H1 (cell line): ENCODE data around the gene ARHGAP6. TPM values are rescaled to one million over a fixed set of nuclear protein-coding genes. Genes with fewer than 3 reads are reported as not detected.

Experiments used
- CTCF ChIA-PET: fragments of 300-600 bp; sonication (Branson Sonifier 250); formaldehyde crosslinking; loops from one replicate; lab custom pipeline; 2021; ENCODE audit not compliant: partially characterized antibody; lab: Charles Lee
- POLR2A ChIA-PET: fragments of 300-600 bp; sonication (Branson Sonifier 250); formaldehyde crosslinking; loops from one replicate; lab custom pipeline; 2021; ENCODE audit warnings: inconsistent platforms; ENCODE audit not compliant: partially characterized antibody; lab: Charles Lee
- DNase-seq, 2 experiments: peaks; one replicate each; pipeline versions ENCODE4 v3.0.0 to v3.0.0-alpha.2; 2010 to 2022; ENCODE audit warnings: low spot score in 2 of 2, low read depth in 1 of 2, mixed read lengths in 1 of 2
- FAIRE-seq: peaks from 2 replicates; lab custom pipeline; 2011; peaks lifted over from hg19 to GRCh38; lab: Jason Lieb, UNC
- H2AFZ ChIP-seq: 2 replicates; pipeline ENCODE4 v1.8.1; 2012; ENCODE audit warnings: low read length, inconsistent platforms
- H2AK5ac ChIP-seq: 2 replicates; pipeline ENCODE4 v1.6.1; 2013; ENCODE audit warnings: low read depth, low read length
- H2BK120ac ChIP-seq: replicated peaks from 2 replicates; pipeline ENCODE3; 2013; ENCODE audit warnings: low read depth, low read length, inconsistent platforms
- H2BK12ac ChIP-seq: 2 replicates; pipeline ENCODE4 v1.6.1; 2013; ENCODE audit warnings: low read depth, low read length
- H2BK15ac ChIP-seq: 2 replicates; pipeline ENCODE4 v1.6.1; 2013; ENCODE audit warnings: low read length
- H2BK20ac ChIP-seq: 2 replicates; pipeline ENCODE4 v1.6.1; 2013; ENCODE audit warnings: low read length
- H2BK5ac ChIP-seq: 2 replicates; pipeline ENCODE4 v1.6.1; 2013; ENCODE audit warnings: low read depth, low read length
- H3K14ac ChIP-seq: 2 replicates; pipeline ENCODE4 v1.6.1; 2013; ENCODE audit warnings: inconsistent platforms; ENCODE audit not compliant: insufficient read length
- H3K18ac ChIP-seq: 2 replicates; pipeline ENCODE4 v1.6.1; 2013; ENCODE audit warnings: low read length; ENCODE audit errors: extremely low read depth
- H3K23ac ChIP-seq: 2 replicates; pipeline ENCODE4 v1.6.1; 2013; ENCODE audit warnings: inconsistent platforms; ENCODE audit not compliant: insufficient read length
- H3K23me2 ChIP-seq: 2 replicates; pipeline ENCODE4 v1.6.1; 2013; ENCODE audit warnings: low read depth, low read length
- H3K27ac ChIP-seq: 2 replicates; pipeline ENCODE4 v1.6.1; 2011; ENCODE audit warnings: low read depth, low read length, inconsistent platforms
- H3K27me3 ChIP-seq, 4 experiments: replicated peaks in 1 of 4; 1 replicate in 1 of 4; 2 replicates in 3 of 4; pipeline versions ENCODE4 v1.6.1 to v1.8.1; 2011 to 2013; ENCODE audit warnings: low read length in 3 of 4, mild to moderate bottlenecking in 3 of 4, inconsistent platforms in 2 of 4, mixed read lengths in 2 of 4, moderate library complexity in 1 of 4; ENCODE audit not compliant: control insufficient read depth in 3 of 4, insufficient read depth in 3 of 4; ENCODE audit errors: extremely low read depth in 1 of 4
- H3K36me3 ChIP-seq, 4 experiments: 2 replicates each; pipeline versions ENCODE4 v1.6.1 to v1.8.1; 2011 to 2013; ENCODE audit warnings: mild to moderate bottlenecking in 4 of 4, low read length in 3 of 4, moderate library complexity in 2 of 4, control low read depth in 1 of 4, inconsistent platforms in 1 of 4; ENCODE audit not compliant: insufficient read depth in 4 of 4, control insufficient read depth in 2 of 4
- H3K4ac ChIP-seq: replicated peaks from 2 replicates; pipeline ENCODE3; 2013; ENCODE audit warnings: low read length, low read depth, mixed read lengths, inconsistent platforms; ENCODE audit not compliant: insufficient read length
- H3K4me1 ChIP-seq, 4 experiments: replicated peaks in 1 of 4; 1 replicate in 1 of 4; 2 replicates in 3 of 4; pipeline versions ENCODE4 v1.6.1 to v1.8.1; 2011 to 2013; ENCODE audit warnings: low read length in 3 of 4, inconsistent platforms in 2 of 4, mixed read lengths in 1 of 4; ENCODE audit not compliant: insufficient read depth in 4 of 4, control insufficient read depth in 3 of 4
- H3K4me2 ChIP-seq, 2 experiments: 2 replicates each; pipeline versions ENCODE4 v1.6.1 to v1.8.1; 2011 to 2013; ENCODE audit warnings: low read depth in 2 of 2, low read length in 2 of 2, control low read depth in 1 of 2, inconsistent platforms in 1 of 2, mild to moderate bottlenecking in 1 of 2; ENCODE audit not compliant: insufficient read depth in 1 of 2
- H3K4me3 ChIP-seq, 4 experiments: fragments of 200-600, 300-600 bp in 1 of 4; sonication (generic), shearing (Covaris generic), sonication (Bioruptor Twin) in 1 of 4; 2 replicates each; pipeline versions ENCODE4 v1.5.1 to v1.8.1; 2011 to 2016; ENCODE audit warnings: low read length in 4 of 4, low read depth in 3 of 4, control low read depth in 2 of 4, inconsistent platforms in 2 of 4, mild to moderate bottlenecking in 2 of 4, mixed read lengths in 1 of 4, moderate library complexity in 1 of 4; ENCODE audit not compliant: insufficient read depth in 2 of 4; ENCODE audit errors: extremely low read depth in 1 of 4
- H3K56ac ChIP-seq: replicated peaks from 2 replicates; pipeline ENCODE3; 2013; ENCODE audit warnings: low read depth, mild to moderate bottlenecking, mixed read lengths, low read length, inconsistent platforms; ENCODE audit not compliant: insufficient read length
- H3K79me1 ChIP-seq: 2 replicates; pipeline ENCODE4 v1.6.1; 2013; ENCODE audit warnings: low read depth, low read length, control low read depth
- H3K79me2 ChIP-seq, 2 experiments: 2 replicates each; pipeline versions ENCODE4 v1.6.1 to v1.8.1; 2012 to 2013; ENCODE audit warnings: low read length in 2 of 2, mild to moderate bottlenecking in 2 of 2, inconsistent platforms in 1 of 2; ENCODE audit not compliant: insufficient read depth in 2 of 2, control insufficient read depth in 1 of 2
- H3K9ac ChIP-seq, 4 experiments: replicated peaks in 1 of 4; 1 replicate in 1 of 4; 2 replicates in 3 of 4; pipeline versions ENCODE4 v1.6.1 to v1.8.1; 2011 to 2013; ENCODE audit warnings: low read depth in 3 of 4, low read length in 3 of 4, control low read depth in 2 of 4, mild to moderate bottlenecking in 2 of 4, moderate library complexity in 2 of 4, inconsistent platforms in 1 of 4; ENCODE audit errors: extremely low read depth in 1 of 4
- H3K9me3 ChIP-seq, 2 experiments: 2 replicates each; pipeline versions ENCODE4 v1.6.1 to v1.8.1; 2012 to 2013; ENCODE audit warnings: mild to moderate bottlenecking in 2 of 2, moderate library complexity in 2 of 2, control low read depth in 1 of 2, inconsistent platforms in 1 of 2, low read depth in 1 of 2, low read length in 1 of 2, mixed read lengths in 1 of 2; ENCODE audit not compliant: insufficient read depth in 2 of 2
- H4K20me1 ChIP-seq, 2 experiments: replicated peaks in 1 of 2; 2 replicates each; pipeline versions ENCODE3 to v1.8.1; 2011 to 2013; ENCODE audit warnings: inconsistent platforms in 2 of 2, low read length in 2 of 2, mild to moderate bottlenecking in 1 of 2; ENCODE audit not compliant: insufficient read depth in 2 of 2, control insufficient read depth in 1 of 2
- H4K5ac ChIP-seq: 2 replicates; pipeline ENCODE4 v1.6.1; 2013; ENCODE audit warnings: low read length, low read depth, mixed read lengths, inconsistent platforms; ENCODE audit not compliant: insufficient read length
- H4K8ac ChIP-seq: 2 replicates; pipeline ENCODE4 v1.8.0; 2013; ENCODE audit warnings: mild to moderate bottlenecking, moderate library complexity, low read length, inconsistent platforms; ENCODE audit not compliant: insufficient read depth; ENCODE audit errors: extremely low read depth
- H4K91ac ChIP-seq: replicated peaks from 2 replicates; pipeline ENCODE3; 2013; ENCODE audit warnings: low read length, mixed read lengths, inconsistent platforms; ENCODE audit not compliant: insufficient read length
- CREB1 ChIP-seq: IDR thresholded peaks from 2 replicates; pipeline ENCODE4 v1.6.1; 2012; ENCODE audit warnings: inconsistent platforms
- EZH2 ChIP-seq: fragments of 200-600 bp; sonication (generic); IDR thresholded peaks from 2 replicates; pipeline ENCODE4 v1.7.1; 2012; ENCODE audit warnings: low read depth, mild to moderate bottlenecking, moderate library complexity, low read length, inconsistent platforms; ENCODE audit not compliant: severe bottlenecking
- KDM4A ChIP-seq: IDR thresholded peaks from one replicate; pipeline ENCODE4 v1.7.1; 2012; ENCODE audit warnings: low read depth, mild to moderate bottlenecking, moderate library complexity, low read length, inconsistent platforms; ENCODE audit not compliant: severe bottlenecking
- POLR2A ChIP-seq, 2 experiments: IDR thresholded peaks; 1 replicate in 1 of 2; 2 replicates in 1 of 2; pipeline ENCODE4 v1.6.1; 2011; ENCODE audit warnings: low read depth in 2 of 2, low read length in 2 of 2, mild to moderate bottlenecking in 2 of 2; ENCODE audit errors: control extremely low read depth in 1 of 2
- RAD21 ChIP-seq, 2 experiments: IDR thresholded peaks in 1 of 2; conservative IDR thresholded peaks in 1 of 2; 2 replicates each; pipeline ENCODE4 v1.6.1; 2011; ENCODE audit warnings: low read depth in 2 of 2, low read length in 2 of 2, improper control_type of control experiment in 1 of 2, inconsistent platforms in 1 of 2, mild to moderate bottlenecking in 1 of 2, moderate library complexity in 1 of 2
- SUZ12 ChIP-seq: fragments of 200-600 bp; sonication (generic); IDR thresholded peaks from 2 replicates; pipeline ENCODE4 v1.6.1; 2012; ENCODE audit warnings: mild to moderate bottlenecking, inconsistent platforms, low read length, moderate library complexity, mixed read lengths
- ZNF274 ChIP-seq: IDR thresholded peaks from 2 replicates; pipeline ENCODE4 v1.7.0; 2012; ENCODE audit warnings: low read length, borderline replicate concordance; ENCODE audit errors: extremely low read depth
- WGBS, 2 experiments: shearing (Covaris generic) in 1 of 2; methylation state at CpG; one replicate each; pipeline versions ENCODE4 v1.1.6 to v1.1.7; 2013 to 2015; ENCODE audit warnings: low lambda C conversion rate in 2 of 2, mixed read lengths in 2 of 2, inconsistent platforms in 1 of 2, low coverage in 1 of 2, missing lambda C conversion rate in 1 of 2; ENCODE audit not compliant: insufficient replicate concordance in 2 of 2, insufficient coverage in 1 of 2, insufficient read length in 1 of 2; ENCODE audit errors: extremely low coverage in 1 of 2, missing lambda C conversion rate in 1 of 2; 5-methylcytosine and 5-hydroxymethylcytosine counted together
- polyA plus RNA-seq, 7 experiments: library from polyadenylated mRNA; depleted of rRNA in 3 of 7; stranded (reverse) in 5 of 7; unstranded in 2 of 7; fragments of >200 nt in 5 of 7; fragments of 200-250 nt in 2 of 7; gene quantifications; 1 replicate in 5 of 7; 2 replicates in 1 of 7; 4 replicates in 1 of 7; pipeline versions ENCODE4 v1.2.1 to v1.2.3, GENCODE V29; 2011 to 2013; ENCODE audit warnings: missing spikeins in 2 of 7, mixed read lengths in 2 of 7
- total RNA-seq: library from RNA; stranded (reverse); fragmentation: NEBNext Ultra II Directional; extraction: Animal tissue kit (Norgen Biotek cat#: 25700); gene quantifications from 2 replicates; pipeline ENCODE4 v1.2.1, GENCODE V29; 2021
- TF ChIP-seq, protein P1 (sequence below), 3 experiments: IDR thresholded peaks; 1 replicate in 2 of 3; 2 replicates in 1 of 3; pipeline versions ENCODE4 v1.5.1 to v1.6.1; 2011; ENCODE audit warnings: low read length in 3 of 3, mild to moderate bottlenecking in 3 of 3, inconsistent platforms in 2 of 3, low read depth in 1 of 3, moderate library complexity in 1 of 3; ENCODE audit not compliant: insufficient read depth in 1 of 3; ENCODE audit errors: control extremely low read depth in 1 of 3

The ARHGAP6 gene
- total and polyA plus RNA-seq, 2 of the 8 experiments (the other 6 are each of a cell fraction or from before 2014, with no cell fraction given), result 0.35 to 0.82 TPM

GRCh38 chrX:11427453-11428071, 238.2 kb downstream of the ARHGAP6 start:
- Histone ChIP-seq H3K36me3 (no peaks in the 10 kb centered on the region), H3K27me3 (peaks cover 0 to 21% (median 14%) of the 10 kb centered on the region in 4 experiments; a peak in 6 of 7 replicates), H3K23me2 (peaks cover 2% of the 10 kb centered on the region; the same call in 1 of the 2 replicates), H3K18ac (no peak overlapping the region), H2AK5ac (no peak overlapping the region), H3K23ac (no peak overlapping the region), H3K56ac (peak overlapping the region; percentile 46), H3K4me3 (peak overlapping the region; percentile 35 to 67 (median 41)), H3K4ac (no peak overlapping the region), H2BK20ac (no peak overlapping the region), H3K9me3 (no peaks in the 10 kb centered on the region), H2BK120ac (no peak overlapping the region), H3K4me1 (no peaks in the 10 kb centered on the region), H2BK5ac (no peak overlapping the region), H4K20me1 (no peaks in the 10 kb centered on the region), H4K91ac (no peak overlapping the region), H4K8ac (no peak overlapping the region), H3K4me2 (peak overlapping the region; percentile 74), H4K5ac (no peak overlapping the region), H3K79me1 (no peaks in the 10 kb centered on the region), H3K27ac (no peak overlapping the region), H2BK12ac (no peak overlapping the region), H3K14ac (no peak overlapping the region), H2AFZ (no peak overlapping the region), H3K79me2 (no peaks in the 10 kb centered on the region), H2BK15ac (no peak overlapping the region), H3K9ac (no peak overlapping the region)
- FAIRE-seq (no peak), DNase-seq (peak in 1 of 2 experiments; percentile 73)
- WGBS, 2 experiments, result no CpG with 5 or more reads among the region's 57 CpGs
- CTCF ChIA-PET, result no interaction called here
- POLR2A ChIA-PET, result no interaction called here
- TF ChIP-seq KDM4A, result peak; percentile 42
- TF ChIP-seq ZNF274, result no peak
- peak in 1 of 2 experiments; percentile 10; a peak in 1 of 4 replicates for TF ChIP-seq RAD21 (IDR thresholded peaks at IDR 0.05 in 1 of 2, conservative IDR thresholded peaks at IDR 0.05 in 1 of 2; ENCODE audit: low read depth in 2 of 2, low read length in 2 of 2)
- TF ChIP-seq SUZ12, result peak; percentile 27; the same call in 1 of the 2 replicates
- no peak for TF ChIP-seq POLR2A (IDR thresholded peaks at IDR 0.05; ENCODE audit: control extremely low read depth in 1 of 2, low read depth in 2 of 2, low read length in 2 of 2)
- TF ChIP-seq CREB1, result peak; percentile 45; the same call in 1 of the 2 replicates
- TF ChIP-seq EZH2, result peak; percentile 32
- TF ChIP-seq, protein P1, sequence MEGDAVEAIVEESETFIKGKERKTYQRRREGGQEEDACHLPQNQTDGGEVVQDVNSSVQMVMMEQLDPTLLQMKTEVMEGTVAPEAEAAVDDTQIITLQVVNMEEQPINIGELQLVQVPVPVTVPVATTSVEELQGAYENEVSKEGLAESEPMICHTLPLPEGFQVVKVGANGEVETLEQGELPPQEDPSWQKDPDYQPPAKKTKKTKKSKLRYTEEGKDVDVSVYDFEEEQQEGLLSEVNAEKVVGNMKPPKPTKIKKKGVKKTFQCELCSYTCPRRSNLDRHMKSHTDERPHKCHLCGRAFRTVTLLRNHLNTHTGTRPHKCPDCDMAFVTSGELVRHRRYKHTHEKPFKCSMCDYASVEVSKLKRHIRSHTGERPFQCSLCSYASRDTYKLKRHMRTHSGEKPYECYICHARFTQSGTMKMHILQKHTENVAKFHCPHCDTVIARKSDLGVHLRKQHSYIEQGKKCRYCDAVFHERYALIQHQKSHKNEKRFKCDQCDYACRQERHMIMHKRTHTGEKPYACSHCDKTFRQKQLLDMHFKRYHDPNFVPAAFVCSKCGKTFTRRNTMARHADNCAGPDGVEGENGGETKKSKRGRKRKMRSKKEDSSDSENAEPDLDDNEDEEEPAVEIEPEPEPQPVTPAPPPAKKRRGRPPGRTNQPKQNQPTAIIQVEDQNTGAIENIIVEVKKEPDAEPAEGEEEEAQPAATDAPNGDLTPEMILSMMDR (IDR thresholded peaks at IDR 0.05; ENCODE audit: control extremely low read depth in 1 of 3, insufficient read depth in 1 of 3, low read depth in 1 of 3, low read length in 3 of 3), result peak in 2 of 3 experiments; percentile 41 to 58; a peak in 2 of 4 replicates
